ENCODE data around the gene TMEM30B. TPM values are rescaled to one million over a fixed set of nuclear protein-coding genes. Genes with fewer than 3 reads are reported as not detected.
"Not testable (repeated sequence)": the region's sequence is repeated elsewhere in the genome, so short reads cannot be mapped to it uniquely, and the experiment has no call there.

Gene TMEM30B
- under 0.01 and 0.06 TPM in 2 replicates for total RNA-seq (2014; rRNA removed)
- polyA plus RNA-seq (2012), result 0.05 TPM

GRCh38 chr14:61281186-61281947 is at the start of gene TMEM30B:
TSS of gene TMEM30B (minus strand) at chr14:61281338. CDS start at chr14:61281147, 191 bp downstream.
- no peak for DNase-seq (ENCODE audit: low read depth)

GRCh38 chr14:61330511-61330910 is 49.4 kb upstream of the TMEM30B start:
- DNase-seq (ENCODE audit: low read depth), result no peak

- DNase-seq (ENCODE audit: low read depth), result no peak
Measured at GRCh38 chr14:61329478-61330051, 48.4 kb upstream of the TMEM30B start.

- DNase-seq (ENCODE audit: low read depth), result no peak
Measured at GRCh38 chr14:61328626-61329262, 47.6 kb upstream of the TMEM30B start.

- no peak for DNase-seq (ENCODE audit: low read depth)
Measured at GRCh38 chr14:61326847-61327246, 45.7 kb upstream of the TMEM30B start.

- DNase-seq (ENCODE audit: low read depth), result no peak
Measured at GRCh38 chr14:61326146-61326545, 45.0 kb upstream of the TMEM30B start.

GRCh38 chr14:61325166-61325565 is 44.0 kb upstream of the TMEM30B start:
- no peak for DNase-seq (ENCODE audit: low read depth)

- DNase-seq (ENCODE audit: low read depth), result no peak
Measured at GRCh38 chr14:61323970-61324369, 42.8 kb upstream of the TMEM30B start.

- no peak for DNase-seq (ENCODE audit: low read depth)
Measured at GRCh38 chr14:61322799-61323290, 41.7 kb upstream of the TMEM30B start.

GRCh38 chr14:61322011-61322798 is 41.1 kb upstream of the TMEM30B start:
- DNase-seq (ENCODE audit: low read depth), result no peak

- DNase-seq (ENCODE audit: low read depth), result peak; percentile 40
Measured at GRCh38 chr14:61321385-61322010, 40.4 kb upstream of the TMEM30B start, which contains the start of gene PRKCH. TSS of gene PRKCH (plus strand) at chr14:61321579. CDS start at chr14:61322102, 523 bp downstream.

- no peak for DNase-seq (ENCODE audit: low read depth)
Measured at GRCh38 chr14:61320806-61321384, 39.8 kb upstream of the TMEM30B start.

- DNase-seq (ENCODE audit: low read depth), result not testable (repeated sequence)
Measured at GRCh38 chr14:61320170-61320569, 39.0 kb upstream of the TMEM30B start.

- no peak for DNase-seq (ENCODE audit: low read depth)
Measured at GRCh38 chr14:61319706-61320105, 38.6 kb upstream of the TMEM30B start.

- no peak for DNase-seq (ENCODE audit: low read depth)
Measured at GRCh38 chr14:61319086-61319485, 37.9 kb upstream of the TMEM30B start.

GRCh38 chr14:61315313-61315712 is 34.2 kb upstream of the TMEM30B start:
- no peak for DNase-seq (ENCODE audit: low read depth)

GRCh38 chr14:61308701-61309100 is 27.6 kb upstream of the TMEM30B start:
- DNase-seq (ENCODE audit: low read depth), result not testable (repeated sequence)

- no peak for DNase-seq (ENCODE audit: low read depth)
Measured at GRCh38 chr14:61308198-61308597, 27.1 kb upstream of the TMEM30B start.

GRCh38 chr14:61304688-61305087 is 23.6 kb upstream of the TMEM30B start:
- no peak for DNase-seq (ENCODE audit: low read depth)

GRCh38 chr14:61300754-61301153 is 19.6 kb upstream of the TMEM30B start:
- DNase-seq (ENCODE audit: low read depth), result no peak

- no peak for DNase-seq (ENCODE audit: low read depth)
Measured at GRCh38 chr14:61300209-61300608, 19.1 kb upstream of the TMEM30B start.
